Measurements from ENCODE around the gene POGZ.

Gene POGZ

DNA sequence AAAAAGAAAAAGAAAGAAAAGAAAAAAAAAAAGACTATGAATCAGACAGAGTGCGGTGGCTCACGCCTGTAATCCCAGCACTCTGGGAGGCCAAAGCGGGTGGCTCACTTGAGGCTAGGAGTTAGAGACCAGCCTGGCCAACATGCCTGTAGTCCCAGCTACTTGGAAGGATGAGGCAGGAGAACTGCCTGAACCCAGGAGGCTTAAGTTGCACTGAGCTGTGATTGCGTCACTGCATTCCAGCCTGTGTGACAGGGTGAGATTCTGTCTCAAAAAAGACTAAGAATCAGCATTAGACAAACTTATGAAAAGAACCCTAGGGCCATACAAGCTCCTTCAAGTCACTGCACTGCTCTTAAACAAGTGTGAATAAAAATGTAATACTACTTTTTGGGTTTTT is 43.1 kb downstream of the POGZ start:
- no peak overlapping the region for H3K9ac ChIP-seq (ENCODE audit: low read depth, low read length)
- no peaks in the 10 kb centered on the region for H3K9me3 ChIP-seq (ENCODE audit: insufficient read depth, low read depth, low read length)
- WGBS: 96% methylated on average over 4 of the region's 4 CpGs
- H3K27ac ChIP-seq (ENCODE audit: low read depth, low read length): no peak overlapping the region
- no peak overlapping the region for H3K4me3 ChIP-seq (ENCODE audit: low read length)
- no peaks in the 10 kb centered on the region for H3K4me1 ChIP-seq (ENCODE audit: insufficient read depth, low read length)
- no peaks in the 10 kb centered on the region for H3K27me3 ChIP-seq (ENCODE audit: insufficient read depth, low read length)
- peaks cover 95% of the 10 kb centered on the region for H3K36me3 ChIP-seq (ENCODE audit: insufficient read depth, low read length)

DNA sequence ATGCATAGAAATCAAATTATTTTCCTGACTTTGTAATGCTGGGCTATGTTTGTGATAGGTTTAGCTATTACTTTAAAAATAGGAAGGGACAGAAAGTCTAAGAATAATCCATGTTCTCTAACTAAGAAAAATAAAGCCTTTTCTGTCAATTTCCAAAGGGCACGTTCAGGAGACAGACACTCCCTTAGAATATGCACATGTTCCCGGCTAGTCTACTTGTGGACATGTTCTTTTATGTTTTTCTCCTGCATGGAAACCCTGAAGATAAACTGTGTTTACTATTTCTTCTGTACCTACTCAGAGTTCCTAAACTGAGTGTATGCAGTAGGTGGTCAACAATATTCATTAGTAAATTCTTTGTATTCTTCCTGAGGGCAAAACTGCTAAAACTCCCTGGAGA is 47.4 kb downstream of the POGZ start:
- Histone ChIP-seq H3K27ac (ENCODE audit: low read depth, low read length) (no peak overlapping the region), H3K9ac (ENCODE audit: low read depth, low read length) (no peak overlapping the region), H3K4me1 (ENCODE audit: insufficient read depth, low read length) (no peaks in the 10 kb centered on the region), H3K27me3 (ENCODE audit: insufficient read depth, low read length) (no peaks in the 10 kb centered on the region), H3K9me3 (ENCODE audit: insufficient read depth, low read depth, low read length) (no peaks in the 10 kb centered on the region), H3K36me3 (ENCODE audit: insufficient read depth, low read length) (peaks cover 99% of the 10 kb centered on the region), H3K4me3 (ENCODE audit: low read length) (no peak overlapping the region)
- 95% methylated on average over 2 of the region's 2 CpGs for WGBS

DNA sequence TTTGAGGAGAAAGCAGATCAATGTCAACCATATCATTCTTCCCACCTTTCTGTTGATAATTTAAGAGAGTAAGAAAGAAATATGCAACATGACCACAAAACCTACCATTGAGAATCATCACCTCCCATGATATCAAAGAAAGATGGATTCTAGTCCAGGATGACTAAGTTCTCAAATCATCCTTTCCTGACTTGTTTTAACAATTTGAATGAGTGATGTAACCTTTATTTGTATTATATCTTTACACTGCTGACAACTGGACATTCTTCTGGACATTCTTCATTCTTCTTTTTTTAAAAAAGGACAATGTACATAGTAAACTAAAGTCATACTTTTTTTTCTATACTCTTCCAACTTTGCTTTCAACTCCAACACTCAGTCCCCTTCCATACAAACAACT is 50.4 kb downstream of the POGZ start:
- Histone ChIP-seq H3K27ac (ENCODE audit: low read depth, low read length) (no peak overlapping the region), H3K9me3 (ENCODE audit: insufficient read depth, low read depth, low read length) (no peaks in the 10 kb centered on the region), H3K9ac (ENCODE audit: low read depth, low read length) (no peak overlapping the region), H3K27me3 (ENCODE audit: insufficient read depth, low read length) (no peaks in the 10 kb centered on the region), H3K4me1 (ENCODE audit: insufficient read depth, low read length) (no peaks in the 10 kb centered on the region), H3K36me3 (ENCODE audit: insufficient read depth, low read length) (peaks cover 99% of the 10 kb centered on the region), H3K4me3 (ENCODE audit: low read length) (no peak overlapping the region)

DNA sequence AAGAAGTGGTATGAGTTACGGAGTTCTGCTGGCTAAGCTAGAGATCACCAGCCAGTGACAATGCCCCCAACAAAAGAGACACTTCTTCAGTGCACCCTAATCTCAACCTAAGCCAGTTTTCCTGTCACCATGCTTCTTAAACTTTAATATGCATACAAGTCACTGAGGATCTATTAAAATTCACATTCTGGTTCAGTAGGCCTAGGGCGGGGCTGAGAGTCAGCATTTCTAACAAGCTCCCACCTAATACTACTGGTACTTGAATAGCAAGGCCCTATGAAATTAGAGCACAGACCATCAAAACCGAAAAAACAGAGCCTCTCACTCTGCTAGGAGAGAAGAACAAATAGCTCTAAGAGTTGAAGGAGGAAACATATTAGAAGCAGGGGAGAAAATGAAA is 52.0 kb downstream of the POGZ start:
- no peaks in the 10 kb centered on the region for H3K9me3 ChIP-seq (ENCODE audit: insufficient read depth, low read depth, low read length)
- WGBS: 98% methylated on average over 3 of the region's 3 CpGs
- no peaks in the 10 kb centered on the region for H3K4me1 ChIP-seq (ENCODE audit: insufficient read depth, low read length)
- no peaks in the 10 kb centered on the region for H3K27me3 ChIP-seq (ENCODE audit: insufficient read depth, low read length)
- H3K27ac ChIP-seq (ENCODE audit: low read depth, low read length): no peak overlapping the region
- H3K36me3 ChIP-seq (ENCODE audit: insufficient read depth, low read length): peaks cover 100% of the 10 kb centered on the region
- no peak overlapping the region for H3K9ac ChIP-seq (ENCODE audit: low read depth, low read length)
- no peak overlapping the region for H3K4me3 ChIP-seq (ENCODE audit: low read length)

DNA sequence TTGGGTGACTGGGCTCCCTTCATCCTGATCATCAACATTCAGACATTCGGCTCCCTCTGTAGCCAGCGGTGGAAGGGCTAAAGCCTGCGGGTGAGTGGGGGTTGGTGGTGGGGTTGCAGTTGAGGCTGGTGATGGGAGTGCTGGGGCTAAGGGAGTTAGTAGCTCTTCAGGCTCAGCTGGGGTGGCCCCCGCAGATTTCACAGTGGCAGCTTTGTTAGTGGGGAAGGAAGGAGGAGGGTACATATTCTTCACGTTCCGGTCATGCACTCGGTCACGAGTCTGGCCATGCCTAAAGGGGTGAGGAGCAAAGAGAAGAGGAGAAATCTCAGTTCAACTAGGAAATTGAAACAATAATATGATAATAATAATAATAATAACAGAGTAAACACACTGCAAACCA is 53.1 kb downstream of the POGZ start:
- Histone ChIP-seq H3K9ac (ENCODE audit: low read depth, low read length) (no peak overlapping the region), H3K27me3 (ENCODE audit: insufficient read depth, low read length) (no peaks in the 10 kb centered on the region), H3K9me3 (ENCODE audit: insufficient read depth, low read depth, low read length) (no peaks in the 10 kb centered on the region), H3K27ac (ENCODE audit: low read depth, low read length) (no peak overlapping the region), H3K4me1 (ENCODE audit: insufficient read depth, low read length) (no peaks in the 10 kb centered on the region), H3K36me3 (ENCODE audit: insufficient read depth, low read length) (peaks cover 100% of the 10 kb centered on the region), H3K4me3 (ENCODE audit: low read length) (no peak overlapping the region)
- WGBS: 97% methylated on average over 8 of the region's 8 CpGs

DNA sequence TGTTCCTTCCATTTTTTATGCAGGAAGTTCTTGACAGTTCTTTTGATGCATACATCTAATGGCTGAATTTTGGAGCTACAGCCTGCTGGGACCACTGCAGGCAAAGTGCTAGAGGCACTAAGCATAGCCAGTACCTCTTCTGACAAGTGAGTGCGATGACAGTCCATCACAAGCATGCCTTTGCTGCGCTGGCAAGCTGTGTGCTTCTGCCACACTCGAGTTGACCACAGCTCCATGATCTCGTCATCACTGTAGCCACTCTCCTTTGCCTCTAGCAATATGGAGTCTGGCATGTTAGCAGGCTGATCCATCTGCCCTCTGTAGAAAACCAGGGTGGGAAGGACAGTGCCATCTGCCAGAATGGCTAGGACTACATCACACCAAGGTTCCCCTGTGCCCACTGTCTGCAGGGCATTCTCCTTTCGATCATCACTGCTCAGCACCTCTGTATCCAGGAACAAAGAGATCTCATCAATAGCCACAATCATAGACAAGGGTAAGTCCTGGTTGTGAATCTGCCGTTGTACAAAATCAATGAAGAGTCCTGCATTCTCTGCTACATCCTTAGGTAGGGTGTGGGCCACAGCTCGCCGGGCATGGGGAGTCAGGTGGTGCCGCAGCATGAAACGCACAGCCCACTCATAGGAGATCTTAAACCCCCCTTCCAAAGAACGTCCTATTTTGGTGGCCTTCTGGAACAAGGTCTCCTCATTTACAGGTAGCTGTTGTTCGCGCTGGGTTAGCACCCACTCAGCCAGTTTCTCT is 53.9 kb downstream of the POGZ start:
- Histone ChIP-seq H3K36me3 (ENCODE audit: insufficient read depth, low read length) (peaks cover 100% of the 10 kb centered on the region), H3K4me1 (ENCODE audit: insufficient read depth, low read length) (peaks cover 3% of the 10 kb centered on the region; the same call in 1 of the 2 replicates), H3K9me3 (ENCODE audit: insufficient read depth, low read depth, low read length) (no peaks in the 10 kb centered on the region), H3K27ac (ENCODE audit: low read depth, low read length) (no peak overlapping the region), H3K4me3 (ENCODE audit: low read length) (no peak overlapping the region), H3K9ac (ENCODE audit: low read depth, low read length) (no peak overlapping the region), H3K27me3 (ENCODE audit: insufficient read depth, low read length) (no peaks in the 10 kb centered on the region)
- WGBS: 95% methylated on average over 13 of the region's 13 CpGs

DNA sequence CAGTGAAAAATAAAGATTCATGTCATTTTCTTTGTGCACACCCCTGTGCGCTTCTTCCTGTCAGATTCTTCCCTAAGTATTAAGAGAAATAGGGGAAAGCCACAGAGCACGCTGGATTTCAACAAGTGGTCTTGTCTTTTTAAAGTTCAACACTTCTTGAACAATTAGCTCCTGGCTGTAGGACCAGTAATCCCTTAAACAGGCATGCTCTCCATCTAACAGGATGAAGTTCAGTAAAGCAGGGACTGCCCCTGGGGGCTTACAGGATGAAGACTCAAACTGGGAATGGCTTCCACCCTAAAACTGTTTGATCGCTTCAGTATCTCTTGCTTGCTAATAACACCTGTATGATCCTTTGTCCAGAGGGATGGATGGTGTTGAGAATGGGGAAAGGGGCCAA is 55.7 kb downstream of the POGZ start:
- Histone ChIP-seq H3K36me3 (ENCODE audit: insufficient read depth, low read length) (peaks cover 83% of the 10 kb centered on the region), H3K4me3 (ENCODE audit: low read length) (no peak overlapping the region), H3K27ac (ENCODE audit: low read depth, low read length) (no peak overlapping the region), H3K9ac (ENCODE audit: low read depth, low read length) (no peak overlapping the region), H3K9me3 (ENCODE audit: insufficient read depth, low read depth, low read length) (no peaks in the 10 kb centered on the region), H3K4me1 (ENCODE audit: insufficient read depth, low read length) (peaks cover 4% of the 10 kb centered on the region; the same call in 1 of the 2 replicates), H3K27me3 (ENCODE audit: insufficient read depth, low read length) (no peaks in the 10 kb centered on the region)
- 96% methylated on average over 3 of the region's 3 CpGs for WGBS

DNA sequence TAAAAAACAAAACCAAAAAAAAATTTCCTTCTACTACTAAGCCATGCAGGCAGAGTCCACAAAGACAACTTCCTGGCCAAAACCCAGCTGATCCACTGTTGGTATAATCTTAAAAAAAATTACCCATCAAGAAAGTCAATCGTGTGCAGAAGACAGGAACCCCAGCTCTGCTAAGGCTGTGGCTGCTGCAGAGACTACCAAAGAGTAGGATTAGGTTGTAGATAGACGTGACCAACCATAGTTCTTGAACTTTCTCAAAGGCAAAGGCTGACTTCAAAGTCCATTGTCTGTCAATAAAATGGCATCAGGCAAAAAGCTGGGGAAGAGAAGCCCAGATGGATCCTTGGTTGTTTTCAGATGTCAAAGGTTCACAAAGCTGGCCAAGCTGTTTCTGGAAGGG is 56.5 kb downstream of the POGZ start:
- WGBS: 83% methylated on average over 2 of the region's 2 CpGs
- H3K9me3 ChIP-seq (ENCODE audit: insufficient read depth, low read depth, low read length): no peaks in the 10 kb centered on the region
- no peak overlapping the region for H3K9ac ChIP-seq (ENCODE audit: low read depth, low read length)
- peaks cover 75% of the 10 kb centered on the region for H3K36me3 ChIP-seq (ENCODE audit: insufficient read depth, low read length)
- peaks cover 4% of the 10 kb centered on the region; the same call in 1 of the 2 replicates for H3K4me1 ChIP-seq (ENCODE audit: insufficient read depth, low read length)
- H3K4me3 ChIP-seq (ENCODE audit: low read length): no peak overlapping the region
- no peaks in the 10 kb centered on the region for H3K27me3 ChIP-seq (ENCODE audit: insufficient read depth, low read length)
- H3K27ac ChIP-seq (ENCODE audit: low read depth, low read length): no peak overlapping the region

DNA sequence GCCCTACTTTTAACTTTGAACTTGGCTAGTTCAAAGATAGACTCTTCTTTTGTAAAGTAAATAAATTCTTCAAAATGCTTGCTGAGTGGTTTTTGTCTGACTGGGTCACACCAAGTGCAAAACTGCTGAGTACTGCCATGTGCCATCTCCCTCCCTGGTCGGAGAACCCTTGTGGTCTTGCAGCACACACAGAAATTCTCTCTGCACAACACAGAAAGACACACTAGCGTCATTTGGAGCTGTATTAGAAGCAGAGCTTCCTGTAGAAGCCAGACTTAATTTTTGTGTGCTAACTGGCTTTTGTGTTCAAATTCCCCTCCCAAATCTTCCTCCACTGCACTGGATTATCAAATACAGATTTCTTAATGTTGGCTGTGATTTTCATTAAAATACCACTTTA is 57.4 kb downstream of the POGZ start:
- H3K9me3 ChIP-seq (ENCODE audit: insufficient read depth, low read depth, low read length): no peaks in the 10 kb centered on the region
- H3K36me3 ChIP-seq (ENCODE audit: insufficient read depth, low read length): peaks cover 66% of the 10 kb centered on the region
- no peaks in the 10 kb centered on the region for H3K27me3 ChIP-seq (ENCODE audit: insufficient read depth, low read length)
- H3K9ac ChIP-seq (ENCODE audit: low read depth, low read length): no peak overlapping the region
- peaks cover 4% of the 10 kb centered on the region; the same call in 1 of the 2 replicates for H3K4me1 ChIP-seq (ENCODE audit: insufficient read depth, low read length)
- 100% methylated on average over 2 of the region's 2 CpGs for WGBS
- no peak overlapping the region; the same call in 1 of the 2 replicates for H3K4me3 ChIP-seq (ENCODE audit: low read length)
- H3K27ac ChIP-seq (ENCODE audit: low read depth, low read length): no peak overlapping the region

DNA sequence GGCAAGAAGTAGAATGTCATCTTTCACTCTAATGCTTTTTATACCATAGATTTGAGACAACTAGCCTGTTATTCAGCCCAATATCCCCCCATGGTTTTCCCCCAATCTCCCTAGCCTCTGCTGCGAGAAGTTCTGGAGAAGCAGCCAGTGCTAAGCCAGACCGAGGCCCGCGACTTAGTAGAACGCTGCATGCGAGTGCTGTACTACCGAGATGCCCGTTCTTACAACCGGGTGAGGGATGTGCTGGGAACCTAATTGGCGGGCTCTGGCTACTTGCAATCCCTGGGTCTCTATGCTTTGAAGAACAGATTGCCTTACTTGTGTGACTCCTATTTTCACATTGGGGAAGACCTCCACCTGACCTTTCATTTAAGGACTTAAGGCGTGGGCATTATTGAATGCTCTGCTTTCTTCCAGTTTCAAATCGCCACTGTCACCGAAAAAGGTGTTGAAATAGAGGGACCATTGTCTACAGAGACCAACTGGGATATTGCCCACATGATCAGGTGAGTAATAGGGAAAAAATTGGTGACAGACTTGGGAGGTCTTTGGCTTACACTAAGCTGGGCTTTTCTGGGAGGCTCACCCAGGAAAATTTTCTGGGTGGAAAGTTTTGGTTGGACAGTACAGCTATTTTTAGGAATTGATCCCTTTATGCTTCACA is 58.0 kb downstream of the POGZ start:
- Histone ChIP-seq H3K9me3 (ENCODE audit: insufficient read depth, low read depth, low read length) (no peaks in the 10 kb centered on the region), H3K9ac (ENCODE audit: low read depth, low read length) (no peak overlapping the region), H3K27me3 (ENCODE audit: insufficient read depth, low read length) (no peaks in the 10 kb centered on the region), H3K36me3 (ENCODE audit: insufficient read depth, low read length) (peaks cover 60% of the 10 kb centered on the region), H3K27ac (ENCODE audit: low read depth, low read length) (no peak overlapping the region), H3K4me1 (ENCODE audit: insufficient read depth, low read length) (peaks cover 4% of the 10 kb centered on the region; the same call in 1 of the 2 replicates), H3K4me3 (ENCODE audit: low read length) (peak overlapping the region; percentile 79)
- WGBS: 97% methylated on average over 13 of the region's 13 CpGs

DNA sequence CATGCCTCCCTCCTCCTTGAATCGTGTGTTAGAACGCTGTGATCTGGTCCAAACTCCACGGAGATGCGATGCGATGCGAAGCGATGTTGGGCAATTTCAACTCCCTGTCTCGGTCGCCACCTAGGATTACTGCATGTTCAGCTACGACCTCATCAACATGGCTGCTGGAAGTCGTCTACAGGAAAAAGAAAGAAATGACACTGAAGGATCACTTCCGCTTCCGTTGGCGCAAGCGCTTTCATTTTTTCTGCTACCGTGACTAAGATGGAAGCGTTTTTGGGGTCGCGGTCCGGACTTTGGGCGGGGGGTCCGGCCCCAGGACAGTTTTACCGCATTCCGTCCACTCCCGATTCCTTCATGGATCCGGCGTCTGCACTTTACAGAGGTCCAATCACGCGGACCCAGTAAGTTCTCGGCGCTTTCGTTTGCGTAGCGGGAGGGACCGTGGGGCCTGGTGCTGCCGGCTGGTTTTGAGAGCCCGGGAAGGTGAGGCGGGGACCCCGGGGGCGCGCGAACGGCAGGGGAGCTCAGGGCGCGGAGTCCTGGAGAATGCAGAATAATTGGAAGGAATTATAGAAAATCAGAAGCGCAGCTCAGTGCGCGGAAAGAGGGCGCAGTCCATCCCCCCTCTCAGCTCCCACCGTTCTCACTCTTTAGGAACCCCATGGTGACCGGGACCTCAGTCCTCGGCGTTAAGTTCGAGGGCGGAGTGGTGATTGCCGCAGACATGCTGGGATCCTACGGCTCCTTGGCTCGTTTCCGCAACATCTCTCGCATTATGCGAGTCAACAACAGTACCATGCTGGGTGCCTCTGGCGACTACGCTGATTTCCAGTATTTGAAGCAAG is 59.7 kb downstream of the POGZ start, which contains the start of gene PSMB4:
Gene PSMB4 (plus strand): TSS at position 250 of the 848 bp plus-strand sequence. CDS start 15 bp downstream, at position 265.
- peaks cover 43% of the 10 kb centered on the region for H3K36me3 ChIP-seq (ENCODE audit: insufficient read depth, low read length)
- no peaks in the 10 kb centered on the region for H3K27me3 ChIP-seq (ENCODE audit: insufficient read depth, low read length)
- H3K4me1 ChIP-seq (ENCODE audit: insufficient read depth, low read length): peaks cover 4% of the 10 kb centered on the region; the same call in 1 of the 2 replicates
- no peaks in the 10 kb centered on the region for H3K9me3 ChIP-seq (ENCODE audit: insufficient read depth, low read depth, low read length)
- whole genome bisulfite sequencing: under 1% methylated on average over 63 of the region's 63 CpGs
- peak within 1 kb of the TSS; percentile 94 for H3K9ac ChIP-seq (ENCODE audit: low read depth, low read length)
- peak within 1 kb of the TSS; percentile 89 for H3K27ac ChIP-seq (ENCODE audit: low read depth, low read length)
- peak within 1 kb of the TSS; percentile 79 for H3K4me3 ChIP-seq (ENCODE audit: low read length)
